Neural progenitor cell (in vitro differentiated cells): ENCODE measurements around the gene CD80.

ENCODE experiments used
- CTCF ChIP-seq: fragments of 200-600 bp; sonication (generic); IDR thresholded peaks from 2 replicates; pipeline ENCODE4 v1.5.1; 2017; ENCODE audit warnings: antibody characterized with exemption, mild to moderate bottlenecking
- EZH2 ChIP-seq: fragments of 200-600 bp; sonication (generic); IDR thresholded peaks from 2 replicates; pipeline ENCODE4 v1.6.1; 2017; ENCODE audit warnings: antibody characterized with exemption, mild to moderate bottlenecking, moderate library complexity
- EZH2phosphoT487 ChIP-seq: fragments of 200-600 bp; sonication (generic); IDR thresholded peaks from 2 replicates; pipeline ENCODE4 v1.6.1; 2017; ENCODE audit warnings: antibody characterized with exemption

GRCh38 chr3:119538772-119539171 lies 20.6 kb downstream of the CD80 start:
- TF ChIP-seq CTCF: no peak
- TF ChIP-seq EZH2: no peak
- TF ChIP-seq EZH2phosphoT487: no peak
